Progenitor cell of endocrine pancreas (in vitro differentiated cells): ENCODE results near the gene IFITM2. TPM values are rescaled to one million over a fixed set of nuclear protein-coding genes. Genes with fewer than 3 reads are reported as not detected.
"Not testable (repeated sequence)": the region's sequence is repeated elsewhere in the genome, so short reads cannot be mapped to it uniquely, and the experiment has no call there.

Experiments used
- DNase-seq: peaks from one replicate; pipeline ENCODE4 v3.0.0; 2021; ENCODE audit warnings: low spot score; ENCODE audit not compliant: unreplicated experiment
- H3K27ac Mint-ChIP-seq: 2 replicates; pipeline ENCODE4 v1.8.0; 2021; ENCODE audit warnings: mild to moderate bottlenecking, moderate library complexity, mixed read lengths
- H3K27me3 Mint-ChIP-seq: 2 replicates; pipeline ENCODE4 v1.8.0; 2021; ENCODE audit warnings: mixed read lengths
- H3K36me3 Mint-ChIP-seq: 2 replicates; pipeline ENCODE4 v1.8.0; 2022; ENCODE audit warnings: mixed read lengths; ENCODE audit not compliant: insufficient read depth
- H3K4me1 Mint-ChIP-seq: 2 replicates; pipeline ENCODE4 v1.8.0; 2021; ENCODE audit warnings: low read depth, mixed read lengths
- H3K4me3 Mint-ChIP-seq: 2 replicates; pipeline ENCODE4 v1.8.0; 2021; ENCODE audit warnings: low read depth, mild to moderate bottlenecking, moderate library complexity, mixed read lengths
- H3K9me3 Mint-ChIP-seq: 2 replicates; pipeline ENCODE4 v1.8.0; 2021; ENCODE audit warnings: low read depth, mixed read lengths
- total RNA-seq: library from RNA; stranded (reverse); gene quantifications from 2 replicates; pipeline ENCODE4 v1.2.1, GENCODE V29; 2021
- TF ChIP-seq, protein P1 (sequence below): fragments of 200-600 bp; sonication (generic); IDR thresholded peaks from one replicate; pipeline ENCODE4 v1.5.0; 2021; ENCODE audit warnings: antibody characterized with exemption, mild to moderate bottlenecking; ENCODE audit not compliant: unreplicated experiment

Gene IFITM2
- total RNA-seq, 1 donor from 2014 or later, result 33.2 TPM

DNA sequence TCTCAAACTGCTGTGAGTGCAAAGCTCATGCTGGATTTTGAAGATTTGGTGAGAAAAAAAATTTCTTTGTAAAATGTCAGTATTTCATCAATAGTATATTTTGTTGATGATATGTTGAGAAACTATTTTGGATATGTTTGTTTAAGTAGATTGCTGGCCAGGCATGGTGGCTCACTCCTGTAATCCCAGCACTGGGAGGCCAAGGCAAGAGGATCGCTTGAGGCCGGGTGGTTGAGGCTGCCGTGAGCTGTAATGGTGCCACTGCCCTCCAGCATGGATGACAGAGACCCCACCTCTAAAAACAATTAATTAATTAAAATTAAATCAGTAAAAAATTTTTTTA is 19.9 kb downstream of the IFITM2 start:
- DNase-seq, result no peak
- TF ChIP-seq, protein P1, sequence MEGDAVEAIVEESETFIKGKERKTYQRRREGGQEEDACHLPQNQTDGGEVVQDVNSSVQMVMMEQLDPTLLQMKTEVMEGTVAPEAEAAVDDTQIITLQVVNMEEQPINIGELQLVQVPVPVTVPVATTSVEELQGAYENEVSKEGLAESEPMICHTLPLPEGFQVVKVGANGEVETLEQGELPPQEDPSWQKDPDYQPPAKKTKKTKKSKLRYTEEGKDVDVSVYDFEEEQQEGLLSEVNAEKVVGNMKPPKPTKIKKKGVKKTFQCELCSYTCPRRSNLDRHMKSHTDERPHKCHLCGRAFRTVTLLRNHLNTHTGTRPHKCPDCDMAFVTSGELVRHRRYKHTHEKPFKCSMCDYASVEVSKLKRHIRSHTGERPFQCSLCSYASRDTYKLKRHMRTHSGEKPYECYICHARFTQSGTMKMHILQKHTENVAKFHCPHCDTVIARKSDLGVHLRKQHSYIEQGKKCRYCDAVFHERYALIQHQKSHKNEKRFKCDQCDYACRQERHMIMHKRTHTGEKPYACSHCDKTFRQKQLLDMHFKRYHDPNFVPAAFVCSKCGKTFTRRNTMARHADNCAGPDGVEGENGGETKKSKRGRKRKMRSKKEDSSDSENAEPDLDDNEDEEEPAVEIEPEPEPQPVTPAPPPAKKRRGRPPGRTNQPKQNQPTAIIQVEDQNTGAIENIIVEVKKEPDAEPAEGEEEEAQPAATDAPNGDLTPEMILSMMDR, result no peak
- Mint-ChIP-seq H3K27me3 (peaks cover 3% of the 10 kb centered on the region), H3K4me3 (no peak overlapping the region), H3K9me3 (no peaks in the 10 kb centered on the region), H3K36me3 (no peaks in the 10 kb centered on the region), H3K27ac (no peak overlapping the region), H3K4me1 (peaks cover 10% of the 10 kb centered on the region)

GRCh38 chr11:328012-328411 is 20.4 kb downstream of the IFITM2 start:
- Mint-ChIP-seq H3K27ac (no peak overlapping the region), H3K4me1 (peaks cover 10% of the 10 kb centered on the region), H3K36me3 (no peaks in the 10 kb centered on the region), H3K27me3 (peaks cover 3% of the 10 kb centered on the region), H3K9me3 (no peaks in the 10 kb centered on the region), H3K4me3 (no peak overlapping the region)
- TF ChIP-seq, protein P1, result no peak
- no peak for DNase-seq

DNA sequence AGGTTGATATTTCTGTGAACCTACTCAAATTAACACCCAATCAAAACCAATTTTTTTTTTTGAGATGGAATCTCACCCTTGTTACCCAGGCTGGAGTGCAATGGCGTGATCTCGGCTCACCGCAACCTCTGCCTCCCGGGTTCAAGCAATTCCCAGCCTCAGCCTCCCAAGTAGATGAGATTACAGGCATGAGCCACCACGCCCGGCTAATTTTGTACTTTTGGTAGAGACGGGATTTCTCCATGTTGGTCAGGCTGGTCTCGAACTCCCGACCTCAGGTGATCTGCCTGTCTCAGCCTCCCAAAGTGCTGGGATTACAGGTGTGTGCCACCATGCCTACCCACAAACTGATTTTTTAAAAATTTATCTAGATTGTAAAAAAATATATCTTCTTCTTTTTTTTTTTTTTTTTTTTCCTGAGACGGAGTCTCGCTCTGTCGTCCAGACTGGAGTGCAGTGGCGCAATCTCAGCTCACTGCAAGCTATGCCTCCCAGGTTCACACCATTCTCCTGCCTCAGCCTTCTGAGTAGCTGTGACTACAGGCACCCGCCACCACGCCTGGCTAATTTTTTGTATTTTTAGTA is 21.0 kb downstream of the IFITM2 start:
- H3K4me3 Mint-ChIP-seq, H3K9me3 Mint-ChIP-seq, H3K27ac Mint-ChIP-seq: not testable (repeated sequence)

GRCh38 chr11:329886-330253 is 22.3 kb downstream of the IFITM2 start:
- no peak for DNase-seq
- Mint-ChIP-seq H3K9me3 (no peaks in the 10 kb centered on the region), H3K4me3 (no peak overlapping the region), H3K27ac (no peak overlapping the region), H3K27me3 (peaks cover 3% of the 10 kb centered on the region), H3K4me1 (peaks cover 18% of the 10 kb centered on the region), H3K36me3 (no peaks in the 10 kb centered on the region)
- TF ChIP-seq, protein P1, result no peak

More for the DNA sequence above, 21.0 kb downstream of the IFITM2 start:
- DNase-seq, H3K36me3 Mint-ChIP-seq, H3K27me3 Mint-ChIP-seq: not testable (repeated sequence)
- peaks cover 11% of the 10 kb centered on the region for H3K4me1 Mint-ChIP-seq

DNA sequence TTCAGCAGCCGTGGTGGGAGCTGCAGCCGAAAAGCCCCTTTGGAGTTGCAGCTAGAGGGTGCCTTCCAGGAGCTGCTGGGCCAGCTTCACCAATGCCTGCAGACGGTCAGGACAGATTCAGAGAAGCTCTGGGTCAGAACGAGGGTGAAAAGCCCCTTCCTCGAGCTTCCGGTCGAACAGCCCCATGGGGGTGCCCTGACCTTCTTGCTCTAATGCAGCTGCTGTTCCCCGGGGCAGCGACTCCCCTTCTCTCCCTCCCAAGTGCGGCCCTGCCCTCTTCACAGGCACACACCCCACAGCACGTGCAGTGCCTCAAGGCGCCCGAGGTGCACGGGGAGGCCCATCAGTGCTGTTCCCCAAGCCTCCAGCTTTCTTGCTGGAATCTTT is 22.7 kb downstream of the IFITM2 start:
- Mint-ChIP-seq H3K4me1 (peaks cover 16% of the 10 kb centered on the region), H3K9me3 (no peaks in the 10 kb centered on the region)

More for the DNA sequence above, 22.7 kb downstream of the IFITM2 start:
- TF ChIP-seq, protein P1, result no peak
- H3K4me3 Mint-ChIP-seq, result no peak overlapping the region
- no peak for DNase-seq
- H3K36me3 Mint-ChIP-seq, result no peaks in the 10 kb centered on the region
- no peak overlapping the region for H3K27ac Mint-ChIP-seq
- peaks cover 3% of the 10 kb centered on the region for H3K27me3 Mint-ChIP-seq
